C1 segment of cervical spinal cord (tissue), 14 donors: Measurements from ENCODE around the gene DIRAS3.
"Not testable (repeated sequence)": the region's sequence is repeated elsewhere in the genome, so short reads cannot be mapped to it uniquely, and the experiment has no call there.

Experiments used
- DNase-seq, 14 donors: peaks; one replicate each; lab custom pipeline; 2025; lab: John Stamatoyannopoulos, UW

Gene DIRAS3

GRCh38 chr1:68024635-68025338, 25.6 kb downstream of the DIRAS3 start:
- no peak for DNase-seq

DNA sequence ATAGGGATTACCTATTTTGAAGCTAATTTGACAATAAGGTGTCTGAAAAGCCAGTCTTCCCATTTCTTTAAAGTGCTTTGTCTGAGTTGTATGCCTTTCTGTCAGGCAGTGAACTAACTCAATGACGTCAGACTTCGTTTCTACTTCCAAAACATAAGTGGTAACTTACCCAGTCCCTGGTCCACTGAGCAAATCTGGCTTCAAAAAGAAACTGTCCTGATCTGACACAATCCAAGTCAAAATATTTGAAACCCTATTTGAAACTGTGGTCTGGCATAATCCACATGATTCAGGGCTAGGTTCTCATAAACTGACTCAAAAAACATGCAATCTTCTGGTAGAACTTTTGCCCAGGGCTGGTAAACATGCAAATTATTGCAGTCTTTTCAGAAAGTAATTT, 34.0 kb downstream of the DIRAS3 start:
- DNase-seq, result no peak

DNA sequence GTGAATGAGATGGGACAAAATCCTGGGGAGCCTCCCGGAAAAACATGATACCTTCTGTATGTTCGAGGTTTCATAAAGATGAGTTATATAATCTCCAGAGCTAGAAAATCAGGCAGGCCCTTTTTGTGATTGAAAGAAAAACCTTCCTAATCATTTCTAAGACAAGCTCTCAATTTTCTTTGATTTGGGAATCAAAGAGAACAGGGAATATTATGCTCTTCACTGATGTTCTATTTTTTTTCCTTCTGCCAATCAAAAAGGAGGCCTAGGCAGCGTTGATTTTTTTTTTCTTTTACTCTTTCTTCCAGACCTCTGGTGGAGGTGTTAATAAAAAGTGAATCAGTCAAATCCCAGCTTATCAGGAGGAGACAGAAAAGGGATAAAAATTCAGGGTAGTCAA, 34.5 kb downstream of the DIRAS3 start:
- no peak for DNase-seq

DNA sequence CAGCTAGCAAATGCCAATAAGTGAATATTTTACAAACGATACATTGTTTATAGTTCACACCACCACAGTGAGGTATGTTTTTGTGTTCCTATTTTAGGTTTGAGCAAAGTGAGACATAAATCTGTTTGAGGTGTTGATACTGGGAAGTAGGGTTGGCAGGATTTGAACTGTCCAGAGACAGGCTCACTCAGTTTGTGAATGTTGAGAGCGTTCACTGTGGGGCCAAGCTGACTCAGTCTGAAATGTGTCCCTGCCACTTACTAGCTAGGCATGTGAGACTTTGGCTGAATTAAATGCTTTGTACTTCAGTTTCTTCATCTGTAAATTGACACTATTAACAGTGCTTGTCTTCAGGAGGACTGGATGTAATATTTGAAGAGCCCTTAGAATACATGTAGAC, 35.1 kb downstream of the DIRAS3 start:
- no peak for DNase-seq

- no peak for DNase-seq
Observed at GRCh38 chr1:68013351-68013750, 37.1 kb downstream of the DIRAS3 start.

GRCh38 chr1:68011657-68012375, 38.6 kb downstream of the DIRAS3 start:
- no peak for DNase-seq

DNA sequence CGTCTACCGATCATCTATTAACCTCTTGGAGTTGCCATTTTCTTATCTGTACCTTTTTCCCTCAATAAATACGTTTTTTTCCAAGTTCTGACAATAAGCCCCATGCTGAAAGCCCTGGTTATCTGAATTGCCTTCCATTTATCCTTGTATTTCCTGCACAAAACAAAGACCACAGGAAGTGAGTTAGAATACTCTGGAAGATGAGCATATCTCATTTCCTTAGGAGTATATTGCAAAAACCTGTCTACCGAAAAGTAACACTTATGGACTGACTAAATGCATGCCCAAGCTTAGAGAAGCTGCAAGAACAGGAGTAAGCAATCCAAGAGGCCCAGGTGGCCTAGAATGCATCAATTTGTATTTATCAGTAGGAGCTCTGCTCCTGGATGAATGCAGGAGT, 39.9 kb downstream of the DIRAS3 start:
- no peak for DNase-seq

- DNase-seq, result no peak
Observed at GRCh38 chr1:68010090-68010489, 40.3 kb downstream of the DIRAS3 start.

- DNase-seq, result not testable (repeated sequence)
Observed at GRCh38 chr1:68003626-68004025, 46.8 kb downstream of the DIRAS3 start.

DNA sequence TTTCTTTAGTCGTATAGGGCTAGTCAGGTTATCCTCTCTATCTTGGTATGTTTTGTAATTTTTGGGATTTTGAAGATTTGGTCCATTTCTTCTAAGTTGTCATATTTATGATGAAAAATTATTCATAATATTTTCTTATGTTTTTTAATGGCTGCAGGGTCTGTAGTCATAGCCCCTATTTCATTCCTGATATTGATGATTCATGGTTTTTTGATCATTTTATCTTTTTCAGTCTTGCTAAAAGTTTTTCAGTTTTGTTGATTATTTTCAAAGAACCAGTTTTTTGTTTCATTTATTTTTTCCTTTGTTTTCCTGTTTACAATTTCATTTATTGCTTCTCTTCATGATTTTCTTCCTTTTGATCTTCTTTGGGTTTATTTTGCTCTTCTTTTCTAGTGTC, 50.2 kb downstream of the DIRAS3 start:
- DNase-seq, result no peak

DNA sequence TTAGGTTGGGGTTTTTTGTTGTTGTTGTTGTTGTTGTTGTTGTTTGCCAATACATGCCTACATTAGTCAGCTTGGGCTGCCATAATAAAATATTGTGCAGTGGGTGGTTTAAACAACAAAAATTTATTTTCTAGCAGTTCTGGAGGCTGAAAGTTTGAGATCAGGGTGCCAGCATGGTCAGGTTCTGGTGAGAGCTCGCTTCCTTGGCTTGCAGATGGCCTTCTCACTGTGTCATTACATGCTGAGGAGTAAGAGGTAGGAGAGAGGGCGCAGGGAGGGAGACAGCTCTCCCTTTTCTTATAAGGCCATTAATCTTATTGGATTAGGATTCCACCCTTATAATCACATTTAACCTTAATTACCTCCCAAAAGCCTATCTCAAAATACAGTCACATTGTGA, 52.7 kb downstream of the DIRAS3 start:
- DNase-seq, result no peak
